Nephron progenitor cell (in vitro differentiated cells): ENCODE results near the gene CARD10.

Source experiments
- DNase-seq: peaks from one replicate; pipeline ENCODE4 v3.0.0; 2021
- H3K27ac Mint-ChIP-seq: 2 replicates; pipeline ENCODE4 v1.8.0; 2021; ENCODE audit warnings: mild to moderate bottlenecking, moderate library complexity, mixed read lengths
- H3K27me3 Mint-ChIP-seq: 2 replicates; pipeline ENCODE4 v1.8.0; 2021; ENCODE audit warnings: mild to moderate bottlenecking, low read depth, mixed read lengths; ENCODE audit not compliant: poor library complexity
- H3K36me3 Mint-ChIP-seq: 2 replicates; pipeline ENCODE4 v1.8.0; 2021; ENCODE audit warnings: low read depth, mixed read lengths
- H3K4me1 Mint-ChIP-seq: 2 replicates; pipeline ENCODE4 v1.8.0; 2021; ENCODE audit warnings: mixed read lengths
- H3K4me3 Mint-ChIP-seq: 2 replicates; pipeline ENCODE4 v1.8.0; 2021; ENCODE audit warnings: mild to moderate bottlenecking, moderate library complexity, mixed read lengths
- H3K9me3 Mint-ChIP-seq: 2 replicates; pipeline ENCODE4 v1.8.0; 2021; ENCODE audit warnings: mild to moderate bottlenecking, moderate library complexity, mixed read lengths
- CTCF ChIP-seq: fragments of 200-600 bp; sonication (generic); IDR thresholded peaks from 2 replicates; pipeline ENCODE4 v1.5.0; 2021; ENCODE audit warnings: antibody characterized with exemption

The CARD10 gene

GRCh38 chr22:37462983-37463382 is 56.2 kb downstream of the CARD10 start:
- peaks cover 53% of the 10 kb centered on the region for H3K27me3 Mint-ChIP-seq

GRCh38 chr22:37462436-37462835 is 56.8 kb downstream of the CARD10 start:
- Mint-ChIP-seq H3K27me3 (peaks cover 57% of the 10 kb centered on the region), H3K4me1 (no peaks in the 10 kb centered on the region), H3K36me3 (no peaks in the 10 kb centered on the region), H3K4me3 (no peak overlapping the region), H3K27ac (no peak overlapping the region), H3K9me3 (no peaks in the 10 kb centered on the region)
- TF ChIP-seq CTCF, result no peak
- no peak for DNase-seq

More at GRCh38 chr22:37462983-37463382, 56.2 kb downstream of the CARD10 start:
- no peaks in the 10 kb centered on the region for H3K9me3 Mint-ChIP-seq
- H3K4me1 Mint-ChIP-seq, result no peaks in the 10 kb centered on the region
- no peaks in the 10 kb centered on the region for H3K36me3 Mint-ChIP-seq
- DNase-seq, result peak; percentile 83
- no peak for TF ChIP-seq CTCF
- H3K27ac Mint-ChIP-seq, result no peak overlapping the region
- H3K4me3 Mint-ChIP-seq, result no peak overlapping the region

- no peak for TF ChIP-seq CTCF
- DNase-seq, result no peak
Observed at GRCh38 chr22:37461961-37462360, 57.3 kb downstream of the CARD10 start.

GRCh38 chr22:37460684-37461083 is 58.5 kb downstream of the CARD10 start:
- Mint-ChIP-seq H3K4me3 (no peak overlapping the region), H3K36me3 (no peaks in the 10 kb centered on the region), H3K27me3 (peaks cover 52% of the 10 kb centered on the region), H3K27ac (no peak overlapping the region), H3K9me3 (no peaks in the 10 kb centered on the region), H3K4me1 (peaks cover 15% of the 10 kb centered on the region)
- TF ChIP-seq CTCF, result no peak
- no peak for DNase-seq

More at GRCh38 chr22:37461961-37462360, 57.3 kb downstream of the CARD10 start:
- Mint-ChIP-seq H3K27me3 (peaks cover 54% of the 10 kb centered on the region), H3K4me1 (peaks cover 4% of the 10 kb centered on the region), H3K36me3 (no peaks in the 10 kb centered on the region), H3K27ac (no peak overlapping the region), H3K9me3 (no peaks in the 10 kb centered on the region), H3K4me3 (no peak overlapping the region)

- no peak for TF ChIP-seq CTCF
Observed at GRCh38 chr22:37459206-37459605, 60.0 kb downstream of the CARD10 start.

GRCh38 chr22:37457093-37457893 is 61.9 kb downstream of the CARD10 start:
- Mint-ChIP-seq H3K9me3 (no peaks in the 10 kb centered on the region), H3K4me3 (no peak overlapping the region), H3K4me1 (peaks cover 27% of the 10 kb centered on the region), H3K27me3 (peaks cover 50% of the 10 kb centered on the region), H3K27ac (no peak overlapping the region), H3K36me3 (no peaks in the 10 kb centered on the region)
- TF ChIP-seq CTCF, result peak; percentile 93
- DNase-seq, result peak; percentile 90

More at GRCh38 chr22:37459206-37459605, 60.0 kb downstream of the CARD10 start:
- DNase-seq, result no peak
- Mint-ChIP-seq H3K27me3 (peaks cover 54% of the 10 kb centered on the region), H3K27ac (no peak overlapping the region), H3K4me3 (no peak overlapping the region), H3K4me1 (peaks cover 27% of the 10 kb centered on the region), H3K9me3 (no peaks in the 10 kb centered on the region), H3K36me3 (no peaks in the 10 kb centered on the region)
